Activated T-helper 1 cell treated with anti-CD3 and anti-CD28 coated beads, Interleukin-12 subunit alpha, Interleukin-12 subunit beta, Interleukin-2, Interleukin-4 antibody, amounts not matched to agents 30 ng/mL and 10 ng/mL and 1 ng/mL, durations not matched to agents 14 hours and 24 hours and 36 hours (primary cell): ENCODE data around the gene TSPAN31. TPM values are rescaled to one million over a fixed set of nuclear protein-coding genes. Genes with fewer than 3 reads are reported as not detected.

Source experiments
- DNase-seq: peaks from one replicate; pipeline ENCODE4 v3.0.0; 2021; ENCODE audit warnings: low spot score
- H3K27ac Mint-ChIP-seq: one replicate; pipeline ENCODE4 v1.8.0; 2021; ENCODE audit warnings: mild to moderate bottlenecking, mixed read lengths
- H3K27me3 Mint-ChIP-seq: one replicate; pipeline ENCODE4 v1.8.0; 2022; ENCODE audit warnings: mild to moderate bottlenecking, moderate library complexity, mixed read lengths; ENCODE audit not compliant: insufficient read depth
- H3K36me3 Mint-ChIP-seq: one replicate; pipeline ENCODE4 v1.8.0; 2021; ENCODE audit warnings: low read depth, mixed read lengths
- H3K4me1 Mint-ChIP-seq: one replicate; pipeline ENCODE4 v1.8.0; 2021; ENCODE audit warnings: low read depth, mixed read lengths
- H3K4me3 Mint-ChIP-seq: one replicate; pipeline ENCODE4 v1.8.0; 2021; ENCODE audit warnings: mild to moderate bottlenecking, moderate library complexity, mixed read lengths
- H3K9me3 Mint-ChIP-seq: one replicate; pipeline ENCODE4 v1.8.0; 2021; ENCODE audit warnings: mixed read lengths
- intact Hi-C: fragments of 100-400 bp; cut with micrococcal nuclease; formaldehyde crosslinking; loops from one replicate; pipeline ENCODE4 v1.15.1; 2024
- total RNA-seq: library from RNA; stranded (reverse); gene quantifications from 2 replicates; pipeline ENCODE4 v1.2.3, GENCODE V29; 2022

TSPAN31 gene
- total RNA-seq, 1 donor from 2014 or later, result 24.5 TPM

- peaks cover 25% of the 10 kb centered on the region for H3K36me3 Mint-ChIP-seq
- H3K27me3 Mint-ChIP-seq, result no peaks in the 10 kb centered on the region
- intact Hi-C loops, result loop anchor here (1.0 to 5.0 kb wide), 7 partner anchors 8 to 1853 kb away; partner anchors contain the start of genes ARHGAP9, ARHGEF25, CDK4 and DCTN2
- H3K4me1 Mint-ChIP-seq, result peaks cover 67% of the 10 kb centered on the region
- no peaks in the 10 kb centered on the region for H3K9me3 Mint-ChIP-seq
- peak overlapping the region; percentile 94 for H3K4me3 Mint-ChIP-seq
- DNase-seq, result peak; percentile 69
- peak overlapping the region; percentile 92 for H3K27ac Mint-ChIP-seq
These were observed 554 bp upstream of the TSPAN31 start for GRCh38 chr12:57744194-57744776.

- Mint-ChIP-seq H3K27ac (peak overlapping the region; percentile 92), H3K27me3 (no peaks in the 10 kb centered on the region), H3K36me3 (peaks cover 29% of the 10 kb centered on the region), H3K4me1 (peaks cover 63% of the 10 kb centered on the region), H3K9me3 (no peaks in the 10 kb centered on the region), H3K4me3 (peak overlapping the region; percentile 94)
- no peak for DNase-seq
- intact Hi-C loops, result loop anchor here (2.0 kb wide), 1 partner anchor 199 kb away; the partner anchor contains the start of gene DCTN2
These were observed 644 bp downstream of the TSPAN31 start for GRCh38 chr12:57745485-57745881.

- Mint-ChIP-seq H3K27ac (peak overlapping the region; percentile 92), H3K36me3 (peaks cover 33% of the 10 kb centered on the region), H3K27me3 (no peaks in the 10 kb centered on the region), H3K9me3 (no peaks in the 10 kb centered on the region), H3K4me1 (peaks cover 63% of the 10 kb centered on the region), H3K4me3 (peak overlapping the region; percentile 94)
- intact Hi-C loops, result no loop called here
- DNase-seq, result no peak
These were observed 1.2 kb downstream of the TSPAN31 start for GRCh38 chr12:57746025-57746424.

- Mint-ChIP-seq H3K4me3 (no peak overlapping the region), H3K36me3 (peaks cover 42% of the 10 kb centered on the region), H3K9me3 (no peaks in the 10 kb centered on the region), H3K27ac (no peak overlapping the region), H3K4me1 (peaks cover 76% of the 10 kb centered on the region), H3K27me3 (no peaks in the 10 kb centered on the region)
- intact Hi-C loops, result no loop called here
- DNase-seq, result no peak
These were observed 4.2 kb downstream of the TSPAN31 start for GRCh38 chr12:57749061-57749460.

- no peak for DNase-seq
- intact Hi-C loops, result loop anchor here (5.0 to 10.0 kb wide), 2 partner anchors 1116 to 1823 kb away; partner anchors contain the start of genes BAZ2A and PYM1
- Mint-ChIP-seq H3K9me3 (no peaks in the 10 kb centered on the region), H3K4me1 (peaks cover 69% of the 10 kb centered on the region), H3K27ac (peak overlapping the region; percentile 95), H3K4me3 (peak overlapping the region; percentile 94), H3K27me3 (peaks cover 3% of the 10 kb centered on the region), H3K36me3 (peaks cover 40% of the 10 kb centered on the region)
These were observed 6.0 kb downstream of the TSPAN31 start for GRCh38 chr12:57750561-57751431.

GRCh38 chr12:57751432-57751787 is 6.6 kb downstream of the TSPAN31 start:
- H3K27me3 Mint-ChIP-seq, result peaks cover 3% of the 10 kb centered on the region
- H3K4me3 Mint-ChIP-seq, result peak overlapping the region; percentile 94
- H3K36me3 Mint-ChIP-seq, result peaks cover 40% of the 10 kb centered on the region
- H3K27ac Mint-ChIP-seq, result peak overlapping the region; percentile 95
- H3K4me1 Mint-ChIP-seq, result peaks cover 67% of the 10 kb centered on the region
- H3K9me3 Mint-ChIP-seq, result no peaks in the 10 kb centered on the region
- no peak for DNase-seq
- intact Hi-C loops, result loop anchor here (5.0 to 10.0 kb wide), 2 partner anchors 1117 to 1824 kb away; partner anchors contain the start of genes BAZ2A and PYM1

- H3K27me3 Mint-ChIP-seq, result peaks cover 3% of the 10 kb centered on the region
- peak; percentile 98 for DNase-seq
- H3K9me3 Mint-ChIP-seq, result no peaks in the 10 kb centered on the region
- H3K4me3 Mint-ChIP-seq, result peak within 1 kb of the TSS; percentile 94
- peak within 1 kb of the TSS; percentile 95 for H3K27ac Mint-ChIP-seq
- H3K4me1 Mint-ChIP-seq, result peaks cover 67% of the 10 kb centered on the region
- intact Hi-C loops, result loop anchor here (1.0 to 10.0 kb wide), 11 partner anchors 8 to 1825 kb away; partner anchors contain the start of genes BAZ2A, CTDSP2, EEF1AKMT3 and MBD6
- H3K36me3 Mint-ChIP-seq, result peaks cover 34% of the 10 kb centered on the region
These were observed 7.2 kb downstream of the TSPAN31 start, which contains the start of gene CDK4 for GRCh38 chr12:57751788-57752667. TSS of gene CDK4 (minus strand) at chr12:57752310. CDS start at chr12:57751717, 593 bp downstream.

- Mint-ChIP-seq H3K36me3 (peaks cover 29% of the 10 kb centered on the region), H3K4me3 (peak overlapping the region; percentile 94), H3K27ac (peak overlapping the region; percentile 95), H3K4me1 (peaks cover 65% of the 10 kb centered on the region), H3K27me3 (peaks cover 3% of the 10 kb centered on the region), H3K9me3 (no peaks in the 10 kb centered on the region)
- intact Hi-C loops, result loop anchor here (1.0 to 10.0 kb wide), 11 partner anchors 8 to 1825 kb away; partner anchors contain the start of genes BAZ2A, CTDSP2, EEF1AKMT3 and MBD6
- DNase-seq, result no peak
These were observed 7.8 kb downstream of the TSPAN31 start for GRCh38 chr12:57752668-57753000.

GRCh38 chr12:57753756-57754337 is 9.0 kb downstream of the TSPAN31 start:
- Mint-ChIP-seq H3K9me3 (no peaks in the 10 kb centered on the region), H3K4me3 (peak overlapping the region; percentile 94), H3K27ac (peak overlapping the region; percentile 86), H3K27me3 (peaks cover 3% of the 10 kb centered on the region), H3K4me1 (peaks cover 64% of the 10 kb centered on the region), H3K36me3 (peaks cover 26% of the 10 kb centered on the region)
- DNase-seq, result no peak
- intact Hi-C loops, result loop anchor here (2.0 to 10.0 kb wide), 3 partner anchors 1119 to 1827 kb away; partner anchors contain the start of genes BAZ2A, PYM1 and ZC3H10

- Mint-ChIP-seq H3K4me3 (peak within 1 kb of the TSS; percentile 94), H3K27me3 (peaks cover 3% of the 10 kb centered on the region), H3K4me1 (peaks cover 65% of the 10 kb centered on the region), H3K9me3 (no peaks in the 10 kb centered on the region), H3K36me3 (peaks cover 27% of the 10 kb centered on the region), H3K27ac (peak within 1 kb of the TSS; percentile 86)
- peak; percentile 84 for DNase-seq
- intact Hi-C loops, result loop anchor here (5.0 to 10.0 kb wide), 2 partner anchors 1120 to 1827 kb away; partner anchors contain the start of genes BAZ2A and PYM1
These were observed 9.8 kb downstream of the TSPAN31 start, which contains the start of gene MARCHF9 for GRCh38 chr12:57754411-57755193. TSS of gene MARCHF9 (plus strand) at chr12:57755103. CDS start at chr12:57755529, 426 bp downstream.

- Mint-ChIP-seq H3K9me3 (no peaks in the 10 kb centered on the region), H3K4me3 (no peak overlapping the region), H3K27ac (no peak overlapping the region), H3K27me3 (peaks cover 3% of the 10 kb centered on the region), H3K4me1 (peaks cover 67% of the 10 kb centered on the region), H3K36me3 (peaks cover 31% of the 10 kb centered on the region)
- intact Hi-C loops, result loop anchor here (10.0 kb wide), 1 partner anchor 1120 kb away; the partner anchor contains the start of gene BAZ2A
- DNase-seq, result no peak
These were observed 10.3 kb downstream of the TSPAN31 start for GRCh38 chr12:57755194-57755453.
